Measurements from ENCODE around the gene FUOM. TPM values are rescaled to one million over a fixed set of nuclear protein-coding genes. Genes with fewer than 3 reads are reported as not detected.
A peak's percentile ranks its signal among the peaks of the same experiment; 100 is the strongest.

The FUOM gene
- total and polyA plus RNA-seq, 9 donors, result 5.6 to 12.1 (median 8.0) TPM

- Histone ChIP-seq H3K36me3 (ENCODE audit: control insufficient read depth, insufficient read depth, low read length) (no peaks in the 10 kb centered on the region), H3K4me3 (ENCODE audit: low read length) (no peak overlapping the region), H3K27me3 (ENCODE audit: control insufficient read depth, insufficient read depth, low read length) (peaks cover 86% of the 10 kb centered on the region), H3K9me3 (replicated peaks; ENCODE audit: control insufficient read depth, low read depth, low read length) (no peaks in the 10 kb centered on the region), H3K27ac (ENCODE audit: low read length) (no peak overlapping the region), H3K4me1 (ENCODE audit: control insufficient read depth, insufficient read depth, low read length) (peaks cover 27% of the 10 kb centered on the region)
- WGBS (ENCODE audit: insufficient coverage), result 75% methylated on average over 28 of the region's 30 CpGs
- no peak for DNase-seq
Observed at GRCh38 chr10:133332936-133333699, 24.7 kb downstream of the FUOM start.

- peaks cover 26% of the 10 kb centered on the region for H3K4me1 ChIP-seq (ENCODE audit: control insufficient read depth, insufficient read depth, low read length)
- no peaks in the 10 kb centered on the region for H3K36me3 ChIP-seq (ENCODE audit: control insufficient read depth, insufficient read depth, low read length)
- H3K27me3 ChIP-seq (ENCODE audit: control insufficient read depth, insufficient read depth, low read length), result peaks cover 85% of the 10 kb centered on the region
- WGBS (ENCODE audit: insufficient coverage), result 4% methylated on average over 32 of the region's 37 CpGs
- DNase-seq, result peak; percentile 89
- no peaks in the 10 kb centered on the region for H3K9me3 ChIP-seq (replicated peaks; ENCODE audit: control insufficient read depth, low read depth, low read length)
- H3K27ac ChIP-seq (ENCODE audit: low read length), result no peak overlapping the region
- no peak overlapping the region for H3K4me3 ChIP-seq (ENCODE audit: low read length)
Observed at GRCh38 chr10:133329491-133330202, 28.2 kb downstream of the FUOM start.

GRCh38 chr10:133328358-133329343, 29.2 kb downstream of the FUOM start:
- H3K27me3 ChIP-seq (ENCODE audit: control insufficient read depth, insufficient read depth, low read length), result peaks cover 80% of the 10 kb centered on the region
- peaks cover 27% of the 10 kb centered on the region for H3K4me1 ChIP-seq (ENCODE audit: control insufficient read depth, insufficient read depth, low read length)
- DNase-seq, result no peak
- H3K36me3 ChIP-seq (ENCODE audit: control insufficient read depth, insufficient read depth, low read length), result no peaks in the 10 kb centered on the region
- no peak overlapping the region for H3K4me3 ChIP-seq (ENCODE audit: low read length)
- 69% methylated on average over 14 of the region's 15 CpGs for WGBS (ENCODE audit: insufficient coverage)
- H3K9me3 ChIP-seq (replicated peaks; ENCODE audit: control insufficient read depth, low read depth, low read length), result no peaks in the 10 kb centered on the region
- no peak overlapping the region for H3K27ac ChIP-seq (ENCODE audit: low read length)

GRCh38 chr10:133327651-133328357, 30.0 kb downstream of the FUOM start:
- 52% methylated on average over 10 of the region's 12 CpGs for WGBS (ENCODE audit: insufficient coverage)
- Histone ChIP-seq H3K36me3 (ENCODE audit: control insufficient read depth, insufficient read depth, low read length) (no peaks in the 10 kb centered on the region), H3K27ac (ENCODE audit: low read length) (no peak overlapping the region), H3K9me3 (replicated peaks; ENCODE audit: control insufficient read depth, low read depth, low read length) (no peaks in the 10 kb centered on the region), H3K4me1 (ENCODE audit: control insufficient read depth, insufficient read depth, low read length) (peaks cover 27% of the 10 kb centered on the region), H3K27me3 (ENCODE audit: control insufficient read depth, insufficient read depth, low read length) (peaks cover 76% of the 10 kb centered on the region), H3K4me3 (ENCODE audit: low read length) (no peak overlapping the region)
- no peak for DNase-seq

DNA sequence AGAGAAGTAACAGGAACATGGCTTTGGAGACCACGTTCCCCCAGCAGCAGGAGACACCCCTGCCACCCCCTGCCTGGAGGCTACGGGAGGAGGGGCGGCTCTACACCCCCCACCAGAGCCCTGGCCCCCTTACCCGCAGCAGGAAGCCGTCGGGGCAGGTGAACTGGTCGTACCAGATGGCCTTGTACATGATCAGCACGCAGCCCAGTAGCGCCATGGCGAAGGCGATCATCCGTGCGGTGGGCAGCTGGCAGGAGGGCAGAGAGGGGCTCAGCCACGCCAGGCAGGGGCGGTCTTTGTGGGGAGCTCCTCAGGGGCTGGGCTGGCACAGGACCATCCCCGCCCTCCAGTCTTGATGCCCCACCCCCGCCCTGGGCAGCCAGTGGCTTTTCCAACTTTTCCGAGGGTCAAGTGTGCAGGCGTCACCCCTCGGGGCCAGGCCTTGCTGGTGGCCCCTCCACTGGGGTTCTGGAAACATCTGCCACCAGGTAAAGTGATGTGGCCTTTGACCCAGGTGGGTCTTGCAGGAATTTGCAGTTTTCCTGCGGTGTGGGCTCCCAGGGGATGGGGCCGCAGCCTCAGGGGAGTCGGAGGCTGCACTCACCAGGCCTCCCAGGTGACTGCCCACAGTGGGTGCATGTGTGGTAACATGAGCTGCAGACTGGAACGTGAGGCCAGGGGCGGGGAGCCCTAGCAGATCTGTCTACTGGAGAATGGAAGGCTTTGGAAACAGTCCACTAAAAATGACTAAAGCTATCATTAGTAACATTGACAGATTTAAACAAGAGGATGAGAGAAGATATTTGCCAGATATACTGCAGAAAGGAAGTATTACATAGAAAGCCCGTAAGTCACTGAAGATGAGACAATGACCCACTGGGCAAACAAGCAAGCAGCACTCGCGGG, 30.8 kb downstream of the FUOM start:
- 22% methylated on average over 24 of the region's 28 CpGs for WGBS (ENCODE audit: insufficient coverage)
- H3K9me3 ChIP-seq (replicated peaks; ENCODE audit: control insufficient read depth, low read depth, low read length), result no peaks in the 10 kb centered on the region
- H3K4me3 ChIP-seq (ENCODE audit: low read length), result no peak overlapping the region
- no peak overlapping the region for H3K27ac ChIP-seq (ENCODE audit: low read length)
- peaks cover 71% of the 10 kb centered on the region for H3K27me3 ChIP-seq (ENCODE audit: control insufficient read depth, insufficient read depth, low read length)
- H3K36me3 ChIP-seq (ENCODE audit: control insufficient read depth, insufficient read depth, low read length), result no peaks in the 10 kb centered on the region
- peaks cover 27% of the 10 kb centered on the region for H3K4me1 ChIP-seq (ENCODE audit: control insufficient read depth, insufficient read depth, low read length)
- no peak for DNase-seq

GRCh38 chr10:133326223-133326551, 31.6 kb downstream of the FUOM start:
- DNase-seq, result no peak
- no peak overlapping the region for H3K4me3 ChIP-seq (ENCODE audit: low read length)
- no peaks in the 10 kb centered on the region for H3K9me3 ChIP-seq (replicated peaks; ENCODE audit: control insufficient read depth, low read depth, low read length)
- H3K36me3 ChIP-seq (ENCODE audit: control insufficient read depth, insufficient read depth, low read length), result no peaks in the 10 kb centered on the region
- peaks cover 65% of the 10 kb centered on the region for H3K27me3 ChIP-seq (ENCODE audit: control insufficient read depth, insufficient read depth, low read length)
- peaks cover 27% of the 10 kb centered on the region for H3K4me1 ChIP-seq (ENCODE audit: control insufficient read depth, insufficient read depth, low read length)
- 0% methylated on average over 1 of the region's 9 CpGs for WGBS (ENCODE audit: insufficient coverage)
- no peak overlapping the region for H3K27ac ChIP-seq (ENCODE audit: low read length)

DNA sequence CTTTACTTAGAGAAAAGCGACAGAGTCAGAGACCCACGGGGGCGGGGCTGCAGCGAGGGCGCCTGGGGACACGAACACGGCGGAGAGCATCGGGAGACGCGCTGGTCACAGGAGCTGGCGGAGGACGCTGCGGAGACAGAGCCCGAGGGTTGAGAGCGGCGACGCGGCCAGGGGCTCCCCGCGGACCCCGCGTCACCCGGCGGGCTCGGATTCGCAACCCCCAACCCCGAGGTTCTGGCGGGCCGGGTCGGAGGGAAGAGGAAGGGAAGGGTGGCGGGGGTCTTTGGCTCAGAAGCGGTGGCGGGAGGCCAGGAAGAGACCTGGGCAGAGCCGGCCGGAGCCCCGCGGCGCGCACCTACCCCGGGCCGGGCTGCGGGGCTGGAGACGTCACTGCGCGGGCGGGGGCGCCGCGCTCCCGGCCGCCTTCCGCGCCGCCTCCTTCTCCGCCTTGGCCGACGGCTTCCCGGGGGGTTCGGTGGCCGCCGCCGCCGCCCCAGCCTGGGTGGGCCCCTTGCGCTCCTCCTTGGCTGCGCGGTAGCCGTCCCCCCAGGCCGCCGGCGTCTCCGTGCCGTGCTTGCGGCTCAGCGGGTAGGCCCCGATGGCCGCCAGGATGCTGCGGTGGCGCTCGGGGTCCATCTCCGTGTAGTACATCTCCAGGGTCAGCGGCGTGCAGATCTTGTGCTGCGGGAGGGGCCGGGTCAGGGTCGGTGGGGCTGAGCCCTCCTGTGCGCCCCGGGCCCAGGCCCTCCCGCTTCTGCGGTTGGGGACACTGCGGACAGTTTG, 32.2 kb downstream of the FUOM start:
- peak overlapping the region; percentile 13 for H3K4me3 ChIP-seq (ENCODE audit: low read length)
- H3K9me3 ChIP-seq (replicated peaks; ENCODE audit: control insufficient read depth, low read depth, low read length), result no peaks in the 10 kb centered on the region
- H3K27me3 ChIP-seq (ENCODE audit: control insufficient read depth, insufficient read depth, low read length), result peaks cover 62% of the 10 kb centered on the region
- no peak overlapping the region for H3K27ac ChIP-seq (ENCODE audit: low read length)
- under 1% methylated on average over 89 of the region's 91 CpGs for WGBS (ENCODE audit: insufficient coverage)
- DNase-seq, result no peak
- H3K36me3 ChIP-seq (ENCODE audit: control insufficient read depth, insufficient read depth, low read length), result no peaks in the 10 kb centered on the region
- H3K4me1 ChIP-seq (ENCODE audit: control insufficient read depth, insufficient read depth, low read length), result peaks cover 27% of the 10 kb centered on the region

DNA sequence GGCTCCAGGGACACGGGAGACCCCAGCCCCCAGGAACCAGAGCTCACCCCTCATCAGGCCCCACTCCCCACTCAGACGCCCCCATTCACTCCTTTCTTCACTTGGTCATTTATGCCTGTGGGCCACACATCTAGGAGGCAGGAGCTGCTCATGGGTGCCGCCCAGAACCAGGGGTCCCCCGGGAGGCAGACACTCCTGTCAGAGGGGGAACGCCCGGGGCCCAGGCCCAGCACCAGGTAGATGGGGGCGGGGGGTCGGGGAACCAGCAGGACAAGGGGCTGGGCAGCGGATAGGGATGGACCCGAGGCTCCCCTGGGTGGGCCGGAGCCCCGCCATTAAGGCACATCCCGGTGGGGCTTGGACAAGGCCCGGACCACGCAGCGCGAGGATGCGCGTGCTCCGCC, 33.0 kb downstream of the FUOM start:
- DNase-seq, result no peak
- Histone ChIP-seq H3K9me3 (replicated peaks; ENCODE audit: control insufficient read depth, low read depth, low read length) (no peaks in the 10 kb centered on the region), H3K27ac (ENCODE audit: low read length) (no peak overlapping the region), H3K36me3 (ENCODE audit: control insufficient read depth, insufficient read depth, low read length) (no peaks in the 10 kb centered on the region), H3K4me1 (ENCODE audit: control insufficient read depth, insufficient read depth, low read length) (peaks cover 26% of the 10 kb centered on the region), H3K4me3 (ENCODE audit: low read length) (no peak overlapping the region), H3K27me3 (ENCODE audit: control insufficient read depth, insufficient read depth, low read length) (peaks cover 57% of the 10 kb centered on the region)
- 15% methylated on average over 20 of the region's 20 CpGs for WGBS (ENCODE audit: insufficient coverage)
